CD4-positive, alpha-beta T cell treated with Interleukin-15 for 4 hours (primary cell): Measurements from ENCODE around the gene FAP.

Experiments used
- DNase-seq: peaks from one replicate; pipeline ENCODE4 v3.0.0-alpha.2; 2020; ENCODE audit warnings: low spot score

The FAP gene

DNA sequence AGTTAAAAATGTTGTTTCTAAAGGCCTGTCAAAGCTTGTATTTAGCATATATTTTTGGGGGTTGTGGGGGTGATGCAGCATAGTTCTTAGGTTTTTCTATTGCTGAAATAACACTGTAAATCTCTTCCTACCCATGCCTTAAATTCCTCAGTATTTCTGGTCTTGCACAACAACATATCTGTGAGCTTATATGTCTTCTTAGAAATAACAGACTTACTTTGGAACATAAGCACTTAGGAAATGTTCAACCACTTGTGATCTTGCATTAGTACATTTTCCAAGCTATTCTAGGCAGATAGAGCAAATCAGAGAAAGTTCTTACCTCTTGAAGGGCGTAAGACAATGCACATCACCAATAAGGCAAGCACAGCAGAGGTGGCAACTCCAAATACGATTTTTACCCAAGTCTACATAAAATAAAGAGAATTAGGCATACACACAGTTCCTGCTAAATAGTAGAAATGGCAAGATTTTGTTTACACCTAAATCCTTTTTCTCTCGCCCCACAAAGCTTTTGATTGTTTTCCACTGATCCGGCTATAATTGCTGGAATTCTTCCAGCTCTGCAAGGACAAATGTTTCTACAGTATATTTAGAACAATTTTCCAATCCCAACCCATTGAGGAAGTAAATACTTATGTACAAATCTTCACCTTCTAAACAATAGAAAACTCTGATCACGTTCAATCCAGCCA, 512 bp downstream of the FAP start:
- DNase-seq, result no peak

- no peak for DNase-seq
Observed at GRCh38 chr2:162241571-162241970, 1.7 kb downstream of the FAP start.

DNA sequence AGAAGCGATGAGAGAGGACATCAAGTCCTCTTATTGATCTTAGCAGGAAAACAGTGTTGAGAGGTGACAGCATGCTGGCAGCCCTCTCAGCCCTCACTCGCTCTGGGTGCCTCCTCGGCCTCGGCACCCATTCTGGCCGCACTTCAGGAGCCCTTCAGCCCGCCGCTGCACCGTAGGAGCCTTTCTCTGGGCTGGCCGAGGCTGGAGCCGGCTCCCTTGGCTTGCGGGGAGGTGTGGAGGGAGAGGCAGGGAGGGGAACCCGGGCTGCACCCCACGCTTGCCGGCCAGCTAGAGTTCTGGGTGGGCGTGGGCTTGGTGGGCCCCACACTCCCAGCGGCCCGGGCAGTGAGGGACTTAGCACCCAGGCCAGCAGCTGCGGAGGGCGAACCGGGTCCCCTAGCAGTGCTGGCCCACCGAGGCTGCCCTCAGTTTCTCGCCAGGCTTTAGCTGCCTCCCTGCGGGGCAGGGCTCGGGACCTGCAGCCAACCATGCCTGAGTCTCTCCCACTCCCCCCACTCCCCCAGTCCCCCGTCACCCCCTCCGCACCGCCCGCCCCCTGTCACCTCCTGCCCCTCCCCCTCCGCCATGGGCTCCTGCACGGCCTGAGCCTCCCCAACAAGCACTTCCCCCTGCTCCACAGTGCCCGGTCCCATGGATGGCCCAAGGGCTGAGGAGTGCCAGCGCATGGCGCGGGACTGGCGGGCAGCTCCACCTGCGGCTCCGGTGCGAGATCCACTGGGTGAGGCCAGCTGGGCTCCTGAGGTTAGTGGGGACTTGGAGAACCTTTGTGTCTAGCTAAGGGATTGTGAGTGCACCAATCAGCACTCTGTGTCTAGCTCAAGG, 8.4 kb downstream of the FAP start:
- no peak for DNase-seq

- DNase-seq, result no peak
Observed at GRCh38 chr2:162233197-162233596, 10.0 kb downstream of the FAP start.

GRCh38 chr2:162232671-162233070, 10.6 kb downstream of the FAP start:
- no peak for DNase-seq

GRCh38 chr2:162232027-162232426, 11.2 kb downstream of the FAP start:
- no peak for DNase-seq

GRCh38 chr2:162230761-162231160, 12.5 kb downstream of the FAP start:
- no peak for DNase-seq

DNA sequence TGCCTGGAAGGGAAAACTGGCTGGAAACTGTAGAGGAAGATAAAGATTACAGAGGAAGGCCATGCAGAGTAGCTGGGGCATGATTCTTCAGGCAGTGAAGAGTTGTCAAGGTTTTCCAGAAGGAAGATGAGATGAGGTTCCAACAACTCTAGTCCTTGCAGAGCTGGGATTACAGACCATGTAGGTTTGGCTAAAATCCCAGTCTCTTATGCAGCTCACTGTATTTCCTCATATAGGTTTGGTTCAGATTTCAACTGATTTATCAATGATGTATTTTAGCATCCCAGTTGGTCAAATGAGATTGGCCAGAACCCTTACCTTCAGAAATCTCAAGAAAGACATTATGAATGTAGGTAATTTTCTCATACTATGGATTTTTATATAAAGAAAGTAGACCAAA, 16.4 kb downstream of the FAP start:
- no peak for DNase-seq

DNA sequence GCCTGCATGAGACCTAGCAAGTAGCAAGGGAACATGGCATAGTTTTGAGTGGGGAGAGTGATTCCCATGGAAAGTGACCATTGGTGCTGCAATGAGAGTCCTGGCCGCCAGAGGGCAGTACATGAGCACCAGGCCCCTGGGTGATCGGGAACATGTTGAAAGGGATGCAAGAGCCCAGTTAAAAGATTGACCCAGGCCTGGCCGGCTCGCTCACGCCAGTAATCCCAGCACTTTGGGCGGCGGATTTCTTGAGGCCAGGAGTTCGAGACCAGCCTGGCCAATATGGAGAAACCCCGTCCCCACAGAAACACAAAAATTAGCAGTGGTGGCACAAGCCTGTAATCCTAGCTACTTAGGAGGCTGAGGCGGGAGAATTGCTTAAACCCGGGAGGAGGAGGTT, 22.2 kb downstream of the FAP start:
- peak; percentile 60 for DNase-seq

DNA sequence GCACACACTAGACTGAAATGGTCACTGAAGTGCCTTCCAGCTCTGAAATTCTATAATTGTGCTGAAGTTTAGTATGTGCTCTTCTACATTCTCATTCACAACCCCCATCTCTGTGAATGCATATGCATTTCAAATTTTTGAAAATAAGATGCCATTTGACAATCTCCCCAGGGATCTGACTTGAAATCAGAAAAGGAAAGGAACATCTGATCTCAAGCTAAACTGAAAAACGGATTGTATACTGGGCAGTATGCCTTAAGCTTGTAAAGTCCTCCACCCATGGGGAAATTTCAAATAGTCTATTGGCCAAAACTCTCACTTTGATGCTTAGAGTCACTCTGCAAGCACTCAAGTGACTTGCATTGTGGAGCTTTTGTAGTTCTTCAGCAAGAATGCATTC, 22.9 kb downstream of the FAP start:
- no peak for DNase-seq

DNA sequence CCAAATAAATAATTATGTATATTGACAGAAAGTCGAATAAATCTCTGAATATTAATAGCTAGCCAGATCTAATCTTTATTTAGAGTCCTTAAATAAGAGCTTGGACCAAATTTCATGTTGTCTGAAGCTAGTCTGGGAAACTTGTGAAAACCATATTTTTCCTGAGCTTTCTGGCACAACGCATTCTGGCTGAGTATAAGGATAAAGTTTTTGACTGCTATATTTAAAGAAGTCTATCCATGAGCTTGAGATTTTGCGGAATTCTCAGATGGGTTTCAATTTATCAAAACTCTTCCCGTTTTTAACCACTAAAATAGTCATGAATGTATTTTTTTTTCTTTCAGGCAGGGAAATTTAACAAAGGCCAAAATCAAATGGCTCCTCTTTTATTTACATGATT, 23.8 kb downstream of the FAP start:
- DNase-seq, result no peak

DNA sequence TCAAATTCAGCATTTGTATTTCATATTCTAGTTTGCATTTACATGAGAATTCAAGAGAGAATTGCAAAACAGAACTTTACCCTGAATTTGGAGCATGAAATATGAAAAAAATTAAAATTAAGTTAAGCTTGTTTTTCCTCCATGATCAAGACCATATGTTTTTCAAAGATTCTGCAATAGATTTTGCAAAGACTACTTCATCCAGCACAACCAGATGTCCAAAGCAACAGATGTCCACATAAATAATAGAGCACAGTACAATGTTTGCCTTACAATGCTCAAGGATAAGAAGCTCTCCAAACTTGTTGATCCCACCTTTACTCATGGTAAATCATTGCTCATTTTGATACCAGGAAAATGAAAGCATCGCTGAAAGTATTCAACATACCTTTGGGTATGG, 25.6 kb downstream of the FAP start:
- no peak for DNase-seq

- no peak for DNase-seq
Observed at GRCh38 chr2:162215162-162215561, 28.1 kb downstream of the FAP start.

GRCh38 chr2:162212366-162212765, 30.9 kb downstream of the FAP start:
- DNase-seq, result no peak

- DNase-seq, result no peak
Observed at GRCh38 chr2:162211732-162212131, 31.5 kb downstream of the FAP start.

DNA sequence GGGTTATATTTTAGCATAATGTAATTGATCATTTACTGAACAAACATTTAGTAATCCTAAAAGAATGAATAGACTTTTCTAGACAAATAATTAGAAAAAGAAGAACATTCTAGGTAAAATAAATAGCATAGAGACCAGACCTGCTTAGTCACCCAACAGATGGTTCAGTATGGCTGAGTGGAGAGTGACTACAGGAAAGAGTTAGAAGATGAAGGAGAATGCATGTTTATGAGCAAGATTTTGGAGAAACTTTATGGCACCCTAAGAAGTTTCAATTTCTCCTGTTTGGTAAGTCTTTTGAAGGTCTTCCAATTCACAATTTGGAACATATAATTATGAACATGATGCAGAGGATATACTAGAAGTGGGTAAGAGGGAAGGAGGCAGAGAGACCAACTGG, 32.9 kb downstream of the FAP start:
- DNase-seq, result no peak

DNA sequence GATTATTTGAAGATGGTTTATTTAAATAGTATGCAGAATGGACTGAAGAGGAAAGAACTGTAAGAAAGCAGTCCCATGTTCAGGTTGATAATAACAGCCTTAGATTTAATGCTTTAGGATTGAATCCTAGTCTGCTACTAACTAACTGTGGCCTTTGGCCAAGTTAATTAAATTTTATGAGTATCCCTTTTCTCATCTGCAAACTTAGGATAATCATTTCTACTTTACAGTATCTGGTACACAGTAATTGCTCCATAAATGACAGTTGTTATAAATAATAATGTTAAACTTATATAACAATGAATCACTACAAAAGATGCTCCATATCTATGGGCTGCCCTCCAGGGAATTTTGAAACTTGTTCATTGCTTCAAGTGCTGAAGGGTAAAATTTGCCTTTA, 41.0 kb downstream of the FAP start:
- DNase-seq, result no peak

GRCh38 chr2:162200636-162201035, 42.6 kb downstream of the FAP start:
- DNase-seq, result no peak

DNA sequence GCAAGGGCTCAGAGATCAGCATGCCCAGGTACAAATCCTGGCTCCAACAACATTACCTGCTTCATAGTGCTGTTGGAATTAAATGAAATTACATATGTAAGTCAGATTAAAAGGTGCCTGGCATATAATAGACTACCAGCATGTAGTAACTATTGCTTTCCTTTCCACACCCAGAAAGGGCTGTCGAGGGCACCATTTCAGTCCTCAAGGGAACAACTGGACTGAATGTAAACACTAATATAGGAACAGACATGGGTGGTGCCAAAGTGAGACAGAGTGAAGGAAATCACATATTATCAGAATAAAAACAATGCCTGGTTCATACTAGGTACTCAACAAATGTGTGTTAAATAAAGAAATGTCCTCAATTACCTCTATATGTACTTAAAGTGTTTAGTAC, 43.3 kb downstream of the FAP start:
- no peak for DNase-seq

DNA sequence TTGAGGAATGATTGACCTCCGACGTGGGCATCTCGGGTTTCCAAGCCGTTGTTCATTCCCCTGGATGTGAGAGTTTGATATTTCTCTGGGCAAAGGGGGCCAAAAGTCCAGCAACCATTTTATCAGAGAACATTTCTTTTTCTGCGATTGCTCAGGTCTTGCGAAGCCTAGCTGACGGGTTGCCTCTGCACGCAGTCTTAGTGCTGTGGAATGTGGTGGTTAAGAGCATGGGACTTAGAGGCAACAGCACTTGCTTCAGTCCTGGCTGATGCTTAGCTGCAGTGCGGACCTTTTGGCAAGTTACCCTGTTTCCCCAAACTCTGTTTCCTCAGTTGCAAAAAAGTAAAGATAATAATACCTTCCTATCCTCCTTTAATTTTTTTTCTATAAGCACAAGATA, 45.0 kb downstream of the FAP start:
- DNase-seq, result no peak

- DNase-seq, result no peak
Observed at GRCh38 chr2:162197069-162197825, 46.0 kb downstream of the FAP start.

GRCh38 chr2:162196638-162197037, 46.6 kb downstream of the FAP start:
- DNase-seq, result no peak

DNA sequence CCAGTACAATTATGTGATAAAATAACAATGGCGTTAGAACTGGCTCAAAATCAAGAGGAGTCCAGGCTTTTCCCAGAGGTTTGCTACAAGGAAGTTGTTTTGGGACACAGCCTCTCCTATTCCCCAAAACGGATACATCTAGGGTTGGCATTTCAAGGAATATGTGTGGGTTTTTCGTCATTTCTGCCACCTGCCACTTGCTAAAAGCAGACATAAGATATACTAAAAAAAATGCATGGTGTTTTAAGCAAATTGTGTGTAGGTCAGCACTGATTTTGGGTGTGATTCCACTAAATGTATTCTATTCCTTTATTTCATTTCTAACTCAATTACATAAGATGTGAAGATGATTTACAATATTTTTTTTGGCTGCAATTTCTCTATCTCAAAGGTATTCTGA, 54.8 kb downstream of the FAP start:
- DNase-seq, result no peak
